ENCODE results near the gene TRIOBP.
A peak's percentile ranks its signal among the peaks of the same experiment; 100 is the strongest.

DNA sequence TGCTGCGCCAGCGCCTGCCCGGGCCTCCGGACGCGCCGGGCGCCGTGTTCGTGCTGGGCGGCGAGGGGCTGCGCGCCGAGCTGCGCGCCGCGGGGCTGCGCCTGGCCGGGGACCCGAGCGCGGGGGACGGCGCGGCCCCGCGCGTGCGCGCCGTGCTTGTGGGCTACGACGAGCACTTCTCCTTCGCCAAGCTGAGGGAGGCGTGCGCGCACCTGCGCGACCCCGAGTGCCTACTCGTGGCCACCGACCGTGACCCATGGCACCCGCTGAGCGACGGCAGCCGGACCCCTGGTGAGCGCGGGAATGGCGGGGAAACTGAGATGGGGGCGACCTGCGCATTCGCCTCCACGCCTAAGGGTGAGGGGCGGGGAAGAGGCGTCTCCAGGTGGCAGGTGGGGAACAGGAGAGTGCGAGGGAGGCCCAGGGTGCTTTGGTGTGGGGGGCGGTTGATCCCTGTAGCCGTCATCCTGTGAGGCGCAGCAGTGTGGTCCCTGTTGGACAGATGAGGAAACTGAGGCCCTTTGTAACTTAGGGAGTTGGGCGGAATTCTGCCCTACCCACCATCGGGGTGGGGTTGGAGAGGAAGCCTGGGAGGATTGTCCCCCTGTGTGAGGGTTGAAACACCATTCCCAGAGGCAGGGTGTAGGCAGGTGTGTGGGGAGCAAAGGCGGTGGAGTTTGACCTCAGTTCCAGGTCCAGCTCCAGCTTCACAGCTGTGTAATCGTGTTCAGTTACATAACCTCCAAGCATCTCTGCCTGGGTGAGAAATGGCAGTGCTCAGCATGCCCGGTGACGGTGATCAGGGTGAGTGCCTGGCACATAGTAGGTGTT lies 37.6 kb upstream of the TRIOBP start:
- TF ChIP-seq ZNF777 (tag by site-specific recombination; IDR thresholded peaks at IDR 0.05; ENCODE audit: borderline replicate concordance): no peak
- TF ChIP-seq, protein P1, sequence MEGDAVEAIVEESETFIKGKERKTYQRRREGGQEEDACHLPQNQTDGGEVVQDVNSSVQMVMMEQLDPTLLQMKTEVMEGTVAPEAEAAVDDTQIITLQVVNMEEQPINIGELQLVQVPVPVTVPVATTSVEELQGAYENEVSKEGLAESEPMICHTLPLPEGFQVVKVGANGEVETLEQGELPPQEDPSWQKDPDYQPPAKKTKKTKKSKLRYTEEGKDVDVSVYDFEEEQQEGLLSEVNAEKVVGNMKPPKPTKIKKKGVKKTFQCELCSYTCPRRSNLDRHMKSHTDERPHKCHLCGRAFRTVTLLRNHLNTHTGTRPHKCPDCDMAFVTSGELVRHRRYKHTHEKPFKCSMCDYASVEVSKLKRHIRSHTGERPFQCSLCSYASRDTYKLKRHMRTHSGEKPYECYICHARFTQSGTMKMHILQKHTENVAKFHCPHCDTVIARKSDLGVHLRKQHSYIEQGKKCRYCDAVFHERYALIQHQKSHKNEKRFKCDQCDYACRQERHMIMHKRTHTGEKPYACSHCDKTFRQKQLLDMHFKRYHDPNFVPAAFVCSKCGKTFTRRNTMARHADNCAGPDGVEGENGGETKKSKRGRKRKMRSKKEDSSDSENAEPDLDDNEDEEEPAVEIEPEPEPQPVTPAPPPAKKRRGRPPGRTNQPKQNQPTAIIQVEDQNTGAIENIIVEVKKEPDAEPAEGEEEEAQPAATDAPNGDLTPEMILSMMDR (tag by site-specific recombination; IDR thresholded peaks at IDR 0.05): 0 out of 2 replicates have a peak, but pooled peaks have one; percentile 17

All from HEK293 (cell line).